Measurements from ENCODE around the gene C1QTNF3.

DNA sequence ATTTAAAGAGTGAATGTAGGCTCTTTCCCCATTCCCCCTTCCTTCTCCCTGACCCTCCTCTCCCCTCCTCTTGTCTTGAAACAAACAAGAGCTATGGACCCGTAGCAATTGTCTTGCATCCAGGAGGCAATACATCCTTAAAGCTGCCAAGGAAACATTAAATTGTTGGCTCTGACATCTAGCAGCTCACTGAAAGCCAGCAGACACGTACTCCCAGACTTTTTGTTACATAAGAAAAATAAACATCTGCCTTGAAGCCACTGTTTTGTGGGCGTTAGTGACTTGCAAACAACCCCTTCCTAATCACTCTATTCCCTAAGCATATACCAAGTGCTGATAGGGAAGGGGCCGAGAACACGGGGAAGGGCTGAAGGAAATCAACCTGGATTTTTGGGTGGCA, 67.2 kb downstream of the C1QTNF3 start:
- TF ChIP-seq CTCF (IDR thresholded peaks at IDR 0.05; ENCODE audit: low read depth, low read length, poor library complexity, severe bottlenecking) (no peak), EZH2phosphoT487 (IDR thresholded peaks at IDR 0.05; ENCODE audit: borderline replicate concordance, low read length) (no peak)

Measured in DOHH2 (cell line).